SW480 (cell line): Measurements from ENCODE around the gene CDT1.
A peak's percentile ranks its signal among the peaks of the same experiment; 100 is the strongest.
"Not testable (repeated sequence)": the region's sequence is repeated elsewhere in the genome, so short reads cannot be mapped to it uniquely, and the experiment has no call there.

Experiments used
- DNase-seq: peaks from one replicate; pipeline ENCODE4 v3.0.0-alpha.2; 2016; ENCODE audit warnings: low spot score

CDT1 gene

DNA sequence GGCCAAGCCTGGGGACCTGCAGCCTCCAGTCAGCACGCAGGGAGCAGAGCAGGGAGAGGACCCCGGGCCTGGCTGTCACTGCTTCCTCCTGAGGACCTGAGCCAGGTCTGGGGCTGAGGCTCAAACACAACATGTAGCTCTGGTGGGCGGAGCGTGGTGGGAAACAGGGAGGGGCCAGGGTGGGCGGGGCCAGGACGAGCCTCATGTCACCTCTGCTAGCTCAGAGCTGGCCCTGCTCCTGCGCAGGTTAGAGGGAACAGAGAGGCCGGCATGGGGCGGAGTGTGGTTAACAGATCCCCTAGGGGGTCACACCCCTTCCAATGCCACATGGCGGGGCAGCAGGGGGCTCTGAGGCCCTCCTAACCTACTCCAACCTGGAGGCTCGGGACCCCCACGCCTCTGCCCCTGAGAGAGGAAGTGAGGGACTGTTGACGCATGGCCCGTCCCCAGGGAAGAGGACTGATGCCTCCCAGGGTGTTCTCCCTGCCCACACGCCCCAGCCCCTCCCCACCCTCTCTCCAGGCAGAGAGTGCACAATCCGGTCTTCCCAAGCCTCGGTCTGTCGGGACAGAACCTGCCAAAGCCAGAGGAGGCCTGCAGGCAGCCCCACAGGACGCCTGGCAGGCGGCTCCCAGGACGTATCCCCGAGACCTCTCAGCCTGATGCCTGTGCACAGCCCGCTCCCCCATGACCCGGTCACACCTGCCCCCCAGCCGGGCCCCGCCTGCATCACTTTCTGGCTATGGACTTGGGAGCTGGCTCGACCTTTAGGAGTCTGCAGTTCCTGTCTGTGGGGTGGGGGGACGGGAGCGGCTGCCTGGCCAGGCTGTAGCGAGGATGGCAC, 33.8 kb upstream of the CDT1 start:
- peak; percentile 52 for DNase-seq

DNA sequence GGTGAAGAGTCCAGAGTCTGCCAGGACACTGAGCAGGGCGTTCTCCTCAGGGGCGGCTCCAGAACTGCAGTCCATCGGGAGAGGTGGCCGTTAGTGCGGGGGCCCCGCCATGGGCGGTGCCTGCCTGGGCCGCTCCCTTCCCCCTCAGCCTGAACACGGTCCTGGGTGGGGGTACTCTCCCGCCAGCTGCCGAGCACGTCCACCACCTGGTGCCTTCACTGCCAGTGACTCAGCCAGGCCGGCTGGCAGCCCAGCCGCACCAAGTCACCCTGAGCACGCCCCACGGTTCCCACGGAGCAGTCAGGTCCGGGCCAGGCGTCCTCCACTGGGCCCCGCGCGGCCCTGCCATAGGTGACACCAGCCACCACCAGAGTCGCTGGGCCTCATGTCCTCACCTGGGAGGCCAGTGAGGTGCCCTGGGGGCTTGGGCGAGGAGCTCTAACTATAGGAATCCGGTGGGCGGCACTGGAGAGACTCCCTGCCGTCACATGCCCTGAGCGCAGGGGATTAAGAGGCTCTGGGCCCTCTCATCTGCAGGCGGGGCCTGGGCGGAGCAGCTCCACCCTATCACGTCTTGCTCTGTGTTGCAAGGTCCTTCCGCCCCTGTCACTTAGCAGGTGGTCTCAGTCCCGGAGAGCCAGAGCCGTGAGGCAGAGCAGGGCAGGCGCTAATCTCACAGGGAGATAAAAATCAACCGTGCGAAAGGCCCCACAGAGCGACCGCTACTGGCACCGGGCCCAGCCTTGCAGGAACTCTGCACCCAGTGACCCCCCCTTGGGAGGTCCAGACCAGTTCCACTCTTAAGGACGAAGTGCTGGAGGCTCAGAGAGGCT, 32.9 kb upstream of the CDT1 start:
- peak; percentile 82 for DNase-seq

DNA sequence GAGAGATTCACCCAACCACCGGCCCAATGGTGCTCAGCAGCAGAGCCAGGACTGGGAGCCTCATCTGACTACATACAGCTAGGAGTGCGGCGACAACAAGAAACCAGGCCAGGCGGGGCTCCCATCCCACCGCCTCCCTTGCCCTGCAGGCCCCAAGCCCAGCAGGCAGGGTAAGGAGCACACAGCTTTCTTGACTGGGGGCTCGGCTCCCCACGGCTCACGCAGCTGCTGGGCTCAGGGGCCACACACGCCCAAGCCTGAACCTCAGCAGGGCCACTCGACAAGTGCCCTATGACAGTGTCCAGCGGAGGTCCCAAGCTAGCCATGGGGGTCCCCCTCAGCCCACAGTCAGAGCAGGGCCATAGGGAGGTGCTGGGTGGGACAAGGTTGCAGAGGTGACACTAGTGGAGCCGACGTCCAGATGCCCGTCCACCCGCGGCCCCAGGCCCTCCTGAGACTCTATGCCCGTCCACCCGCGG, 32.3 kb upstream of the CDT1 start:
- DNase-seq, result no peak

DNA sequence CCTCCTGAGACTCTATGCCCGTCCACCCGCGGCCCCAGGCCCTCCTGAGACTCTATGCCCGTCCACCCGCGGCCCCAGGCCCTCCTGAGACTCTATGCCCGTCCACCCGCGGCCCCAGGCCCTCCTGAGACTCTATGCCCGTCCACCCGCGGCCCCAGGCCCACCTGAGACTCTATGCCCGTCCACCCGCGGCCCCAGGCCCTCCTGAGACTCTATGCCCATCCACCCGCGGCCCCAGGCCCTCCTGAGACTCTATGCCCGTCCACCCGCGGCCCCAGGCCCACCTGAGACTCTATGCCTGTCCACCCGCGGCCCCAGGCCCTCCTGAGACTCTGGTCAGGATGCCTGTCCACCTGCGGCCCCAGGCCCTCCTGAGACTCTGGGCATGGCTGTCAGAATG, 31.8 kb upstream of the CDT1 start:
- not testable (repeated sequence) for DNase-seq

DNA sequence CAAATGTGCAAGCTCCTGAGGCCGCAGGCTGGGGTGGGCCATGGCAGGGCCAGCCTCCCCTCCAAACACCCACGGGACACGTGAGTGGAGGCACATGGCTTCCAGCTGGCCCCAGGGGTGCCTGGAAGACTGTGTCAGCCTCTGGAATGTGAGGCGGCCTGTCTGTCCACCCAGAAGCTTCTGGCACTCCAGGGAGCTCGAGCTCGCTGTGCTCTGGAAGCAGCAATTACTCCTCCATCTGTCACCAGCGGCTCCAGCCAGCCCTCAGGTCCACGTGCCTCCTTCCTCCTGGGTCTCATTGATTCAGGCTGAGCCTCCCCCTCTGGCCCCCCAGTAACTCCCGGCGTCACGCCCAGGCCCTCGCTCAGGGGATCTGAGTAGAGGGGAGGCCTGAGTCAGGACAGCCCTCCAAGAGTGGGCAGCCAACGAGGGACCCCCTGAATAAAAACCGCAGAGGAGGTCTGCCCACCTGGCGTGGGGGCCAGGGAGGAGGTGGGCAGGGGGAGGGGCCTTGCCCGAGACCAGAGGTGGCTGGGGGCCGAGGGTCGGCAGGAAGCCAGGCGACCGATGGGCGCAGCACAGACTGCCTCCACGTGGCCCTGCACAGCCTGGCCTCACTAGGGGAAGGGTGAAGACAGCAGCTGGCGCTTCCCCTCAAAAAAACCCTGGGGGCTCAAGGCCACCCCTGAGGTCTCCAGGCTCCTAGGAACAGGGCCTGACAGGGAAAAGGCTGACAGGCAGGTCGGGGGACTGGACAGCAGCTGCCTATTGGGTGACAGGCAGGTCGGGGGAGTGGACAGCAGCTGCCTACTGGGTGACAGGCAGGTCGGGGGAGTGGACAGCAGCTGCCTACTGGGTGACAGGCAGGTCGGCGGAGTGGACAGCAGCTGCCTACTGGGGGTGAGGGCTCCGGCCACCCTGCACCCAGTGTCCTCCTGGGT, 30.4 kb upstream of the CDT1 start:
- DNase-seq, result no peak

DNA sequence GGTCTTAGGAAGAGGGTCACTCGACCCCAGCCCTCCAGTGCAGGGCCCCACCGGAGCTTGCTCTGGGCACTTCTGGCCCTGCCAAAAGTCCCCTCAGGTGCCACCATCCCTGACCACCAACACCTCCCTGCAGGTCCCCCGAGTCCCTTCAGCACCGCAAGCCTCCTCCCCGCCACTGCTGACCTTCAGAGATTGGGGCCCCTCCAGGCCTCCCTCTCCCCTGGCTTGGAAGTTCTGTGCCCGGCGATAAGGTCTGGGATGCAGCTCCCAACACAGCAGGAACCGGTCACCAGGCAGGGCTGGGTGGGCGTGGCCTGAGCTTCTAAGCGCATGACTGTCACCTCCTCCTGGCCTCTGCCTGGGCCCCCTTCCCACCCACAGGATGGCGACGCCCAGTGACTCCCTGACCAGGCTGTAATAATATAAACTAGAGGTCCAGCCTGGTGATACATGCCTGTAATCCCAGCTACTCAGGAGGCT, 29.7 kb upstream of the CDT1 start:
- peak; percentile 71 for DNase-seq

DNA sequence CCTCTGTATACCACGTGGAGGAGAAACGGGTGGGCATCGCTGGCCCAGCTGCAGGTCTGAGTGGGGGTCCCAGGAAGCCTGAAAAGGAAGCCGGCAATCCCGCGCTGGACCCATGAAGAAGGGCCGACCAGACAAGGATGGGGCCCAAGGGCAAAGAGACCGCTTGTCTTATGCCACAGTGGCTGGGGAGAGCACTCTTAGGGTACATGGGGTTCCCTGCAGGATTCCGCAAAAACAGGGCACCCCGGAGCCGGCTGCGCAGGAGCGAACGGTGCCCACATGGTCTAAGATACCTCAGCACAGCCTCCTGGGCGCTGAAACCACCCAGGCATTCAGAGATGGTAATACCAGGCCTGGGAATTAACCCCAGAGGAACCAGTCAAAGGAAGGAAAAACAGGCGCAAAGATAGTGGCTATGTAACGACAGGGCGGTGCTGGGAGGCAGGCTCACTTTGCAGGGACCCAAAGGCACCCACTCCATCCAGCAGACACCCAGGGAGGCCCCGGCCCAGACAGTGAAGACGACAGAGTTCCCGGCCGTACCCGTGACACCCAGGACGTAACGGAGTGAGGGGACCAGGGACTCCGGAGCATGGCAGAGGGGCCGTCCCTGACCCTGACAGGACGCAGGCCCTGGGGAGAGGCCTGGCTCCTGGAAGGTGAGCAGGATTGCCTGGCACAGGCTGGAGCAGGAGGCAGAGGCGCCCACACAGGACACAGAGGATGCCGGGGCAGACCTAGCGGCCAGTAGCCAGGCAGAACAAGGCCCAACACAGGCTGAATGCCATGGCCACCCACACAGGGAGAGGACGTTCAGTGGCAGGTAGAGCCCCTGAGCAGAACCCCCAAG, 28.8 kb upstream of the CDT1 start:
- DNase-seq, result no peak

DNA sequence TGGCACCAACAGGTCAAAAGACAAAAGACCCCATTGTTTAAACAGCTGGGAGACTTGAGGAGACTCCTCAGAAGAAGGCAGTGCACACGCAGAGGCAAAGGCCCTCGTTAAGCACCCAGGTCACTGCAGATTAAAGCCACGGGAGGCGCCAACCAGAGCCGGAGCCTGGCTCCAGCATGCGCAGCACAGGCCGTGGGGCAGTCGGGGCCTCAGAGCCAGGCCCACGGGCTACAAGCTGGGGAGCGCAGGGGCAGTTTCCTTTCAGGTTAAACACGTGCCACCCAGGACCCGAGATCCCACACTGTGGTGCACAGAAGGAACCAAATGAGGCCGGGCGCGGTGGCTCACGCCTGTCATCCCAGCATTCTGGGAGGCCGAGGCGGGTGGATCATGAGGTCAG, 27.8 kb upstream of the CDT1 start:
- DNase-seq, result no peak

DNA sequence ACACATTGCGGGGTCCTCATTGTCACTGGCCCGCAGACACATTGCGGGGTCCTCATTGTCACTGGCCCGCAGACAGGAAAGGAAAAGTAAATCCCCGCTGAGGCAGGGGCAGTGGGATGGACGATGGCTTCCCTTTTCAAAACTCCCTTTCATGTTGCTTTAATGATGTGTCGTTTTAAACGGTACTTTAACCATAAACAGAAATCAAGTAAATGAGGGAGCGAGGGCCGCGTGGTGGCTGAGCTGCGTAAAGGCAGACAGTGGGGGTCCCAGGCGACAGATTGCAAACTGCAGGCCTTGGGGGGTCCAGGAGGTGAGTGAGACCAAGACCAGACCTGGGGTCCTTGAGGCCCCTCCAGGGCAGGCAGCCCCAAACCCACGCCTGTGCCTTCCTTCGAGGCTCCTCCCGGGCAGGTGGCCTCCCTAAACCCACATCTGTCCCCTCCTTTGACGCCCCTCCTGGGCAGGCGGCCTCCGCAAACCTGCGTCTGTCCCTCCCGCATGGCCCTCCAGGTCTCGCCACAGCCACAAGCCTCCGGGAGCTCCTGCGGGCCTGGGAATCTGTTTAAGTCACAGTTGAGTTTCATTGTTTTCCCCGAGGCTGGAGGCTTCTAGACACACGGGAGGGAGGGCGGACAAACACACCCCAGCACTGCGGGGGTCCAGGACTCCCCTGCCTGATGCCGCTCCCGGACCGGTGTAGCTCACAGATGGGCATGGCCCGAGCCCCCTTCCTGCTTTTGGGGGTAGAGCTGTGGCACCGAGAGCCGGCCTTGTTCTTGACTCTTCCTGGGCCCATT, 25.9 kb upstream of the CDT1 start:
- DNase-seq, result no peak

DNA sequence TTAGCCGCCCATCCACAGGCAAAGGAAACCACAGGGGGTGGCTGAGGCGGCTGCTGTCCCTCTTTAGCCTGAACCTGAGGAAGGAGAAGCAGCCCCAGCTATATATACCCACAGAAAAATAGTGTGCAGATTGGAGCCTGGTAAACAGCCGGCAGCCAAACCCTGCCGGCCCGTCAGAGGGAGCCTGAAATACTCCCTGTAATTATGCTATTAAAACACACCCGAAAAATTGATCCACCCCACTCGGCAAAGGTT, 25.4 kb upstream of the CDT1 start:
- DNase-seq, result no peak

DNA sequence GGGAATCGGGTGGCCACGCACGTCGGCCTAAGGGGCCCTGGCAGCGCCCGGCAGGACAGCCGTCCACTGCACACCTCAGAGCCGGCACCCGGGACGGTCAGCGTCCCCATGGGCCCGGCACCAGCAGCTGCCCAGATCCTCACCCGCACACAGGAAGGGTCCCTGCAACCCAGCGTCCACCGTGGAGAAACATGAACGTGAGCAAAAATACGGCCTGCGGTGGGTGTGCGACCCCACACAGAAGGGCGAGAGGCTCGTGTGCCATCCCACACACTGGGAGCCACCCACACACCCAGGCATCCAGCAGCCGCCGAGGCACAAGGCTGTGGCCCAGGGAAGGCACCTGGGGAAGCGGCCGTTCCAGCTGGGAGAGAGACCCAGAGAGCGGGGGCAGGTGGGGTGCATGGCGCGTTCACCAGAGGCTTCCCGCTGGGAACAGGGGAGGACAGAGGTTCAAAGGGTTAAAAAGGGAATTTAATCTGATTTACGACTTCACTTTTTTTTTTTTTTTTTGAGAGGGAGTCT, 25.0 kb upstream of the CDT1 start:
- no peak for DNase-seq

DNA sequence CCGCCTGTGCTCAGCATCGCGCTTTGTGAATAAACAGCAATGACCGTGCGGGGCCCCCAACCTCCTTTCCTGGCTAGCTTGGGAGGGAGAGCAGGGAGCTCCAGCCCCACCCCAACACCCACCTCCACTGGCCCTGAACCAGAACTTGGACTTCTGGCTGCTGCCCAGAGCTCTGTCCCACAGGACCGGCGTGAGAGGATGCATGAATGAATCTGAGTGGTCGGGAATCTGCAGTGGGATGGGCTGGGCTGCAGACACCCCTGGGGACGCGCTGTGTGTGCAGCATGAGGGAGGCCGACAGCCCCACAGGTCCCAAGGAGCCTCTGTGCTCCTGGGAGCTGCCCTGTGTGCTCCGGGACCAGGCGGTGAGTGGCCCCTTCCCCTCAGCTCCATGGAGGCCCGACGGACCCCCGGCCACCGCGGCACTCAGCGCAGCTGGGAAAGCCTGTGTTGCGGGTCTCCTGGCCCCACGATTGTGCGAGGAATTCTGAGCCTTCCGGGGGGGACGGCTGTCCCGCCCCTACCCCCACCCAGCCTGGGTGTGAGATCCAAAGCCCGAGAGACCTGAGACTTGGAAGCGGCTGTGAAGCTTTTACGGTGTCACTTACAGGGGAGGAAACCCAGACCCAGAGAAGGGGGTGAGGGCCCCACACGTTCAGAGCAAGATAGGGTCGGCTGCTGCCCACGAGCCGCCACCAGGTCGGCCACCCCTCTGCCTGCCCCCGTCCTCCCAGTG, 24.0 kb upstream of the CDT1 start:
- DNase-seq, result no peak

DNA sequence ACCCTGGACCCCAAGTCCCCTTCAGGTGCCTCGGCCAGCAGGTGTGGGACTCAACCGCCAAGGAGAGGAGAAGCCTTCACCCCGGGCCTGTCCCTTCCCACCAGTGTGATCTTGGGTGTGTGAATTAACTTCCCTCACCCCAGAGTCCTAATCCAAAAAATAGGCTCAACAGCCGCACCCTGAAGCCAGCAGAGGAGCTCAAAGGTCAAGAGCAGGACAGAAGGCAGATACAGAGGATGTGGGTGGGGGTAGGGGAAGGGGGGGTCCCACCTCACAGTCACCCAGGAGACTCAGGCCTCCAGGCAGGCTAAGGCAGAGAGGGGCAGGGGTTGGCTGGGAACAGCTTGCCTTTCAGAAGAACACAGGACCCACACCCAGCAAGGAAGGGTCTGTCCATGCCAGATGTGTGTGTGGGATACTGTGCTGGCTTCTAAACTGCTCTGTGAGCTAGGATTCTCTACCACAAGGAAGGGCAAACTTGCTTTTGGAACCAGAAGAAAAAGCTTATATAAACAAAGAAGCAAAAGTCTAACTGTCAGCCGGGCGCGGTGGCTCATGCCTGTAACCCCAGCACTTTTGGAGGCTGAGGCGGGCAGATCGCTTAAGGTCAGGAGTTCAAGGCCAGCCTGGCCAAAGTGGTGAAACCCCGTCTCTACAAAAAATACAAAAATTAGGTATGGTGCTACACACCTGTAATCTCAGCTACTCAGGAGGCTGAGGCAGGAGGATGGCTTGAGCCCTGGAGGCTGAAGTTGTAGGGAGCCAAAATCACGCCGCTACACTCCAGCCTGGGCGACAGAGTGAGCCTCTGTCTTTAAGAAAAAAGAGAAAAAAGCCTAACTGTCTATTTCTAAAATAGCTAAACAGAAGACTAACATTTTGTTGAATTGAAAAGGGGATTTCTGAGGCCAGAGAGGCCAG, 23.2 kb upstream of the CDT1 start:
- DNase-seq, result no peak

DNA sequence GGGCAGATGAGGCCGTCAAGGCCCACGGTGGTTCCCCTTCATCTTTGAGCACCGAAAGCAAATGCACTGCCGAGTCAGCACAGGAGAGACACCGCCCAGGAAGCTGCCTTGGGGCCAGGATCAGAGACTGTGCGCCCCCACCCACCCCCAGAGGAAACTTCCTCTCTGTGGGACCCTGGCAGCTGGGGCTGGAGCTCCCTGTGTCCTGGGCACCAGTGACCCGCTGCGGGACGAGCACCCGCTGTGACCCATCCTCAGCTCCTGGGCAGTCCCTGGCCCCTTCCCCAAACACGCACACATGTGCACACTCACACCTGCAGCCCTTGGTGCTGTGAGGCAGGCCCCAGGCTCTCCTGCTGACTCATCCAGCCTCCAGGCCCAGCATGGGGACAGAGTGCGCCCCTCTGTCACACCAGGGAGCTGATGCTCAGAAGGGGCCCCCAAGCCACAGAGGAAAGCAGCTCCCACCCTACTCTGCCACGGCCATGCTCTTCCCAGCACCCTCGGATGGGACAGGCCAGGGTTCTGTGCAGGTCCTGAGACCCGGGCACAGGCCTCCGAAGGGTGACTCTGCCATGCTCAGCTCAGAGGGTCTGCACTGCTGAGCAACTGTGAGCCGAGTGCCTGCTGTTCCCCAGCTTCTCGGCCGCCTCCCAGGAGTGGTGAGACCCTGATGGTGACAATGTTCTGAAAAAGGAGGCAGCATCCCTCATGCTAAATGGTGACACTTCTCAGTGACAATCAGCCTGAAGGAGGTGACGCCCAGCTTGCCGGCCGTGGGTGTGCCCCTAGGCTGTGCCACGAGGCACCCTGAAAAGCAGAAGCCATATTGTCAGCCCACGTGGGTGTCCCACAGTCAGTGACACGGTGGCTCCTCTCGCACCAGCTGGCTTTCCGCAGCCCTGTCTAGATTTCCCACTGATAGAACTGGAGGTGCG, 22.2 kb upstream of the CDT1 start:
- no peak for DNase-seq

DNA sequence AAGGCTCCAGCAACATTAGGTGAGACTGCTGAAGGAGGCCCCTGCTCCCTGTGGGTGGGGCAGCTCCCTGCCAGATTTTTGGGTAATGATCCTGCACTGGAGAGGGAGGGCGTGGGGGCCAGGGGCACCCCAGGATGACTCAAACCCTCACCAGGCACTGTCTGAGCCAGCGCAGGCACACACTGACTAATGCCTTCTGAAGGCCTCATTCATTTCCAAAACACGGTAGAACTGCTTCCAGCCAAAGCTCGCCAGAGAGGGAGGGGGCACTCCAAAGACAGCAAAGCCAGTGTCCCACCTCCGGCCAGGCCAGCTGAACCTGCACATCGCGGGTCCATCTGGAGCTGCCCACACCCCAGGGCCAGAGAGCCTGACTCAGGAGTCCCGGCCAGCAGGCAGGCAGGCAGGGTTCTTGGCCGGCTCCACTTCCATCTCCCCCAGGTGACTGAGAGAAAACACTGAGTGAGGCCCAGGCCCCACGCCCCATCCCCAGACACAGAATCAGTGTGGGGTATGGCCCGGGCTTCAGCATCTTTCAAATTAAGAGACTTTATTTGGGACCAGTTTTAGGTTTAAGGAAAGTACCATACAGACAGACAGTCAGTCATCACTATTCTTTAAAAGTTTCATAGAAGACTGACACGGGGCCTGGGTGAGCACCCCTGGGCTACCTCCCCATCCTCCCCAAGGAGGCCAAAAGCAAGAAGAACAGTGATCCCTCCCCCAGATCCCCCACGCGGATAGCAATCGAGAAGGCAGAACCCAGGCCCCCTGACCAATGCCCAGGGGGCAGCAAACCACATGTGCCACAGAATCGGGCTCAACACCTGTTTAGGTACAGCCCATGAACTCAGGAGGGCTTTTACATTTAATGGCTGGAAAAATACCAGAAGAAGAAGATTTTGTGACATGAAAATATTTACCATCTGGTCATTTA, 20.9 kb upstream of the CDT1 start:
- no peak for DNase-seq
